HAP-1 (cell line): ENCODE measurements around the gene GUCY2D.
"Not testable (repeated sequence)": the region's sequence is repeated elsewhere in the genome, so short reads cannot be mapped to it uniquely, and the experiment has no call there.

Experiments used
- DNase-seq, 2 experiments: peaks; one replicate each; pipeline ENCODE4 v3.0.0-alpha.2; 2016 to 2020; ENCODE audit warnings: low spot score in 2 of 2
- H3K27me3 ChIP-seq: fragments of 250-450 bp; sonication (Bioruptor Pico); 2 replicates; pipeline ENCODE4 v1.5.1; 2020; ENCODE audit warnings: low read depth, mild to moderate bottlenecking, moderate library complexity
- H3K36me3 ChIP-seq: fragments of 250-450 bp; sonication (Bioruptor Pico); replicated peaks from 2 replicates; pipeline ENCODE4 v1.5.1; 2020; ENCODE audit warnings: mild to moderate bottlenecking
- H3K4me1 ChIP-seq: fragments of 250-450 bp; sonication (Bioruptor Pico); 2 replicates; pipeline ENCODE4 v1.5.1; 2020; ENCODE audit warnings: mild to moderate bottlenecking
- H3K4me3 ChIP-seq: fragments of 250-450 bp; sonication (Bioruptor Pico); 2 replicates; pipeline ENCODE4 v1.5.1; 2020; ENCODE audit warnings: mild to moderate bottlenecking, moderate library complexity
- H3K9me3 ChIP-seq: fragments of 250-450 bp; sonication (Bioruptor Pico); 2 replicates; pipeline ENCODE4 v1.5.1; 2020; ENCODE audit warnings: mild to moderate bottlenecking, moderate library complexity
- in situ Hi-C: fragments of 300-500 bp; cut with MboI; formaldehyde crosslinking; loops from 3 replicates; pipeline ENCODE4 v1.14.3; 2020; ENCODE audit warnings: low sequenced_read_pairs, inconsistent platforms, mixed read lengths

GUCY2D gene

GRCh38 chr17:8001976-8002720 lies at the start of gene GUCY2D:
Gene GUCY2D, plus strand, starts transcription at chr17:8002615. Its CDS starts 433 bp downstream, at chr17:8003048.
- no peak within 1 kb of the TSS for H3K4me3 ChIP-seq
- no peaks in the 10 kb centered on the region for H3K9me3 ChIP-seq
- H3K27me3 ChIP-seq: no peaks in the 10 kb centered on the region
- H3K4me1 ChIP-seq: no peaks in the 10 kb centered on the region
- in situ Hi-C loops: no loop called here
- DNase-seq: no peak
- H3K36me3 ChIP-seq: no peaks in the 10 kb centered on the region

DNA sequence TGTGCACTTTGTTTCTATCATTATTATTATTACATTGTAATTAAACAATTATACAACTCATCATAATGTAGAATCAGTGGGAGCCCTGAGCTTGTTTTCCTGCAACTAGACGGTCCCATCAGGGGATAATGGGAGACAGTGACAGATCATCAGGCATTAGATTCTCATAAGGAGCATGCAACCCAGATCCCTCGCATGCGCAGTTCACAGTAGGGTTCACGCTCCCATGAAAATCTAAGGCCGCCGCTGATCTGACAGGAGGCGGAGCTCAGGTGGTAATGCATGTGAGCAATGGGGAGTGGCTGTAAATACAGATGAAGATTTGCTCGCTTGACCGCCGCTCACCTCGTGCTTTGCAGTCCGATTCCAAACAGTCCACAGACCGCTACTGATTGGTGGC lies 49.1 kb upstream of the GUCY2D start:
- H3K4me3 ChIP-seq, H3K27me3 ChIP-seq, H3K4me1 ChIP-seq, DNase-seq, H3K9me3 ChIP-seq, in situ Hi-C loops: not testable (repeated sequence)
- peaks cover 20% of the 10 kb centered on the region for H3K36me3 ChIP-seq

- H3K4me3 ChIP-seq: no peak overlapping the region
- no peak for DNase-seq
- H3K4me1 ChIP-seq: no peaks in the 10 kb centered on the region
- H3K27me3 ChIP-seq: no peaks in the 10 kb centered on the region
- no peaks in the 10 kb centered on the region for H3K9me3 ChIP-seq
- in situ Hi-C loops: no loop called here
- no peaks in the 10 kb centered on the region; the same call in 1 of the 2 replicates for H3K36me3 ChIP-seq
Measured at GRCh38 chr17:7955414-7956227, 46.8 kb upstream of the GUCY2D start.

- DNase-seq: no peak
- Histone ChIP-seq H3K36me3 (no peaks in the 10 kb centered on the region), H3K4me1 (no peaks in the 10 kb centered on the region), H3K4me3 (no peak overlapping the region), H3K27me3 (no peaks in the 10 kb centered on the region), H3K9me3 (no peaks in the 10 kb centered on the region)
- in situ Hi-C loops: no loop called here
Measured at GRCh38 chr17:7956228-7956965, 46.0 kb upstream of the GUCY2D start.

DNA sequence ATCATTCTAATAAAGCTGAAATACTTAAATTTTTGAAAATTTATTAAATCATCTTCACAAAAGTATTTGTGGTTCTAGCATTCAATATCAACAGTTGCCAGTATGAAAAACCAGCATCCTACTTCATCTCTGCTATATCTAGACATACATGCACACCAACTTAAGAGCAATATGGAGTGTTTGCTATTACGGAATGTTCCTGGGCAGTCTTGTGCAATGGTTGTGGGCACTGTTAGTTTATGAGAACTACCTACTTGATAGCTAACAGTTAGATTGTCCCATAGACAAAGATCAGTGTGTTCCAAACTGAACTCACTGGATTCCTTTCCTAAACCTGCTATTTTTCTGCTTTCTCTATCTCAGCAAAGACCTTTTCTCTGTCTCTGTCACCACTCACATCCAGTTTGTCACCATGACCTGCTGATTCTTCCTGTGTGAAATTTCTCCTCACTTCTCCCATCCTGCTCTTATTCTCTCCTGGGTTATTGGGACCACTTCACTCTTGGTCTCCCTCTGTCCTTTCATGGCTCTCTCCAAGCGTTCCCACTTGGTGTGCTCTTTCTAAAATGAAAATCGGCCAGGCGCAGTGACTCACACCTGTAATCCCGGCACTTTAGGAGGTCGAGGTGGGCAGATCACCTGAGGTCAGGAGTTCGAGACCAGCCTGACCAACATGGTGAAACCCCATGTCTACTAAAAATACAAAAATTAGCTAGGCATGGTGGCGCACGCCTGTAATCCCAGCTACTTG lies 42.7 kb upstream of the GUCY2D start:
- in situ Hi-C loops: no loop called here
- Histone ChIP-seq H3K4me1 (peaks cover 6% of the 10 kb centered on the region), H3K4me3 (no peak overlapping the region), H3K9me3 (no peaks in the 10 kb centered on the region), H3K27me3 (no peaks in the 10 kb centered on the region), H3K36me3 (no peaks in the 10 kb centered on the region)
- DNase-seq: no peak

GRCh38 chr17:7961421-7961820 lies 41.0 kb upstream of the GUCY2D start:
- DNase-seq: no peak
- H3K9me3 ChIP-seq: no peaks in the 10 kb centered on the region
- no peaks in the 10 kb centered on the region for H3K36me3 ChIP-seq
- H3K4me3 ChIP-seq: no peak overlapping the region
- H3K27me3 ChIP-seq: no peaks in the 10 kb centered on the region
- peaks cover 14% of the 10 kb centered on the region for H3K4me1 ChIP-seq
- in situ Hi-C loops: no loop called here

GRCh38 chr17:7967751-7968150 lies 34.7 kb upstream of the GUCY2D start:
- Histone ChIP-seq H3K27me3 (no peaks in the 10 kb centered on the region; the same call in 1 of the 2 replicates), H3K4me1 (peaks cover 8% of the 10 kb centered on the region), H3K36me3 (no peaks in the 10 kb centered on the region), H3K4me3 (no peak overlapping the region), H3K9me3 (no peaks in the 10 kb centered on the region)
- no peak for DNase-seq
- in situ Hi-C loops: no loop called here

- no peak overlapping the region for H3K4me3 ChIP-seq
- no peaks in the 10 kb centered on the region; the same call in 1 of the 2 replicates for H3K9me3 ChIP-seq
- no peaks in the 10 kb centered on the region for H3K36me3 ChIP-seq
- peaks cover 8% of the 10 kb centered on the region for H3K4me1 ChIP-seq
- no peaks in the 10 kb centered on the region; the same call in 1 of the 2 replicates for H3K27me3 ChIP-seq
- no peak for DNase-seq
- in situ Hi-C loops: no loop called here
Measured at GRCh38 chr17:7969433-7969832, 33.0 kb upstream of the GUCY2D start.

DNA sequence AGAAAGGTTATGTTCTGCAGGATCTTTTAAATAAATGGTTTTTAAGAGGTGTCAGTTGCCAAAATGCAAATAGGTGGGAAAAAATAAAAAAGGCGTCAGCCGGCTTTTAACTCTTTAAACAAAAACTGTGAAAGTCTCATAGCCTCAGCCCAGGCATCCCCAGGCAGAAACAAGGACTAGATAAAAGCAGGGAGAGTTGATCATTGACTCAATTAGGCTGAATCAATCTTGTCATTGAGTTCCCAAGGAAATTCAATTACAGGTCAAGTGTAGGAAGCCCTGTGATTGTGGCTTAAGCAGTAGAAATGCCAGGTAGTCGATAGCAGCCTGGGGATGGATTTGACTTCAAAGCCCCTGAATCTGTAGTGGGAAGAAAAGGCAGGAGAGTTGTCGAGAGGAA lies 30.8 kb upstream of the GUCY2D start:
- Histone ChIP-seq H3K4me1 (no peaks in the 10 kb centered on the region), H3K36me3 (no peaks in the 10 kb centered on the region), H3K9me3 (peaks cover 7% of the 10 kb centered on the region; the same call in 1 of the 2 replicates), H3K4me3 (no peak overlapping the region), H3K27me3 (no peaks in the 10 kb centered on the region; the same call in 1 of the 2 replicates)
- no peak for DNase-seq
- in situ Hi-C loops: no loop called here

GRCh38 chr17:7972131-7972785 lies 30.2 kb upstream of the GUCY2D start:
- no peaks in the 10 kb centered on the region; the same call in 1 of the 2 replicates for H3K27me3 ChIP-seq
- in situ Hi-C loops: no loop called here
- DNase-seq: no peak
- H3K4me1 ChIP-seq: no peaks in the 10 kb centered on the region
- peaks cover 7% of the 10 kb centered on the region; the same call in 1 of the 2 replicates for H3K9me3 ChIP-seq
- H3K36me3 ChIP-seq: no peaks in the 10 kb centered on the region
- no peak overlapping the region for H3K4me3 ChIP-seq

DNA sequence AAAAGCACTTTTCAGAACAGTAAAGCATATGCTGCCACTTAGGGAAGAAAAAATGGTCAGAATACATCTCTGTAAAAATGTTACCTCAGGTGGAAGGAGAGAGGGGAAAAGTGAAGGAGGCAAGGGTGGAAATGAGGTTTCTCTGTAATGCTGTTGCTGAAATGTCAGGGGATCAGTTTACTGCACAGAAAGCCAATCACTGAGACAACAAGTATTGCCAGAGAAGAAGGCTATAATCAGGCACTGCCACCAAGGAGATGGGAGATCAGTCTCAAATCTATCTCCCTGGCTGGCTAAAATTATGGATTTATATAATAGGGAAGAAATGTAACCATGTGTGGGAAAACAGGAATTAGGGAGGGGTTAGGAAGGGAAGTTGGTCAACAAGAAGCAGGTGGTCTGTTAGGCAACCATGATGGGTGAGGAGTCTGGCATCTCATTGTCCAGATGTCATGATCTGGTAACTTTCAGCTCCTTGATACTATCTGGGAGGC lies 27.7 kb upstream of the GUCY2D start:
- no peaks in the 10 kb centered on the region; the same call in 1 of the 2 replicates for H3K27me3 ChIP-seq
- H3K9me3 ChIP-seq: peaks cover 7% of the 10 kb centered on the region; the same call in 1 of the 2 replicates
- H3K4me3 ChIP-seq: no peak overlapping the region
- no peaks in the 10 kb centered on the region for H3K36me3 ChIP-seq
- H3K4me1 ChIP-seq: no peaks in the 10 kb centered on the region
- in situ Hi-C loops: no loop called here
- no peak for DNase-seq

- in situ Hi-C loops: no loop called here
- peaks cover 7% of the 10 kb centered on the region; the same call in 1 of the 2 replicates for H3K9me3 ChIP-seq
- no peaks in the 10 kb centered on the region for H3K4me1 ChIP-seq
- no peak overlapping the region for H3K4me3 ChIP-seq
- H3K36me3 ChIP-seq: no peaks in the 10 kb centered on the region
- peaks cover under 1% of the 10 kb centered on the region; the same call in 1 of the 2 replicates for H3K27me3 ChIP-seq
- DNase-seq: no peak
Measured at GRCh38 chr17:7977039-7977438, 25.4 kb upstream of the GUCY2D start.
